Inflammatory macrophage (primary cell): ENCODE measurements around the gene LILRB2.
"Not testable (repeated sequence)": the region's sequence is repeated elsewhere in the genome, so short reads cannot be mapped to it uniquely, and the experiment has no call there.

Experiments used
- DNase-seq, 2 donors: peaks; one replicate each; pipeline ENCODE4 v3.0.0-alpha.2; 2020 to 2022

The LILRB2 gene

DNA sequence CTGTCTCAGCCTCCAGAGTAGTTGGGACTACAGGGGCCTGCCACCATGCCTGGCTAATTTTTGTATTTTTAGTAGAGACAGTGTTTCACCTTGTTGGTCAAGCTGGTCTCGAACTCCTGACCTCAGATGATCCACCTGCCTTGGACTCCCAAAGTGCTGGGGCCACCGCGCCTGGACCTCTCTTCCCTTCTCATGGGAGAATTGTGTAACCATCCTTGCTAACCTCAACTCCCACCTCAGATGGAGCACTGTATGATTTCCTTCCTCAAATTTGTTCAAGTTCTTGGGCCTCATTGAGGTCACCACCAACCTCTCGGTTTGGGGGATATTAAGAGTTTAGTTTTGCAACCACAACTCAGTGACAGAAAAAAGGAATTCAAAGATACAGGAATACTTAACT is 21.3 kb upstream of the LILRB2 start:
- peak; percentile 89 to 91 for DNase-seq

DNA sequence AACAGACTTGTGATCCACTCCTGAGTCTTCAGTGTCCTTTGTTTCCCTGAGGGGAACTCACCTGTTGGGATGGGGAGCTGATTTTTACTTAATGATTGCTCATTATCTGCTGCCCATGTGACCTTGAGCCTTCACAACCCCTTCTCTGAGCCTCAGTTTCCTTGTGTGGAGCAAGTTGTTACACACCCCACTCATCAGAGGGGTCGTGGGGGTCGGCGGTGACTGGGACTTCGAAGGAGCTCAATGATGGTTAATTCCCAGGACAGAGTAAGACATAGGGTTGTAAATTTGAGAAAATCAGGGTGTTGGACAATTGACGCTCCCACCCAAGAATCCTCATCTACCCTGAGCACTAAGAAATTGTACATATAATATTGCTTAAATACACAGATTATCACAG is 18.6 kb upstream of the LILRB2 start:
- DNase-seq: no peak

DNA sequence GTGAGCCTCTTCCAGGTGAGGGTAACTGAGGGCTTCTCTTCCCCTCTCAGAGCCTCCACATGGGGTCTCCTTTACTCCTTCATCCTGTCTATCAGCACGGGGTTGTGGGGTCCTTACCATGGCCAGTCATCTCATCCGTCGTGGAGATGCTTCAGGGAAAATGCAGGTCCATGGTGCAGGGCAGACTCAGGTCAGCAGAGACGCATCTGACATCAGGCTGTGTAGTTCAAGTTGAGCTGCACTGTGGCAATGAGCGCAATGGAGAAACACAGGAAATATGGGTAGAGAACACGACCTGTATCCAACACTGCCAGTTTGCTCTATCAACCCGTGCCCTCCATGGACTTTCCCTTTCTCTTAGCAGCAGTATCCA is 18.2 kb upstream of the LILRB2 start:
- DNase-seq: no peak

DNA sequence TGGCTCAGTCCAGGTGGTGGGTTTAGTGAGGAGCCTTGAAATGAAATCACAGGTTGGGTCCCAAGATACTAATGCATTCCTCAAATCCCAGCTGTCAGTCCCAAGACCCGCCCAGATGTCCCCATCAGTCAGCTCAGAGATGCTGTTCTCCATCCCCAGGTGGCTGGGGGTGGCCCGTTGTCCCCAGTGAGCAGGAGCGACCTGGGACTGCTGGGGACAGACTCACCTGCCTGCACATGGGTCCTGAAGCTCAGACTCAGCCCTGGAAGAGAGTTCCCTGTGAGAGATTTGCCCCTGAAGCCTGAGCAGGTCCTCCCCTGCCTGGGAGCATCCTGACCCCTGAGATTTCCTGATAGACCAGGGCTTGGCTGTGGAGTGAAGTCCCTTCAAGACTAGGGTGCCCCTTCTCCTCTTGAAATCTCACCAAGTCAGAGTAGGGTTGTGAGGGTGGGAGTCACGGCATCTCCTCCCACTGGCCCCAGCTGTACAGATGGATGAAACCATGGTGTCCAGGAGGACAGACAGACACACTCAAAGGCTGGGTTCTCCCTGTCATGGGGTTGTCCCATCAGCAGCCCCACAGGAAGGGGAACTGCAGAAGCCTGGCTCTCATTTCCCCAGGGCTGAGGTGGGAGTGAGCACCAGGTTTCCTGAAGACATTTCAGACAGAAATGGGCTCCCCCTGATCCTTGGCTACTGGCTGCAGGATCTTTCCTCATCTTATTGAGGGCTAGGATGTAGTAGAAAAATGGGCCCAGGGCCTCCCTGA is 17.6 kb upstream of the LILRB2 start:
- peak; percentile 42 to 72 for DNase-seq

DNA sequence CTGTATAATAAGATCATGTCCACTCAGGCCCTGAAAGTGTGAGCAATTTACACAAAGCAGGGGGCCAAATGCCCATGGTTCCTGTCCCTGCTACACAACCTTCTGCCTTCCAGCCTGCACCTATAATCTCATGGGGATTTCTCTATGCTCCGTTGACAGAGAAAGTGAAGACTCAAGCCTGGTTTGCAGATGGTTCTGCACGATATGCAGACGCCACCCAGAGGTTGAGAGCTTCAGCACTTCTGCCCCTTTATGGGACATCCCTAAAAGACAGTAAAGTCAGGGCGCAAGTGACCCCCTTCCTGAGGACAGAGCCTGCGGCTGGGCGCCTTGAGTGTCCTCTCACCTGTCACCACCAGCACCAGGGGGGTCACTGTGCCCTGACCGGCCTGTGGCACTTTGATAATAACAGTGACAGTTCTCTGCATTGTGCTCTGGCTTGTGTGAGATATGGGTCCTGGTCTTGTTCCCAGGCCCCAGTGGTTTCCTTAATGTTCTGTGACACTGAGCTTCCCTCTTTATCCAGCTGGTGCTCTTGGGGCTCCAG is 16.9 kb upstream of the LILRB2 start:
- DNase-seq: peak; percentile 55 to 57

DNA sequence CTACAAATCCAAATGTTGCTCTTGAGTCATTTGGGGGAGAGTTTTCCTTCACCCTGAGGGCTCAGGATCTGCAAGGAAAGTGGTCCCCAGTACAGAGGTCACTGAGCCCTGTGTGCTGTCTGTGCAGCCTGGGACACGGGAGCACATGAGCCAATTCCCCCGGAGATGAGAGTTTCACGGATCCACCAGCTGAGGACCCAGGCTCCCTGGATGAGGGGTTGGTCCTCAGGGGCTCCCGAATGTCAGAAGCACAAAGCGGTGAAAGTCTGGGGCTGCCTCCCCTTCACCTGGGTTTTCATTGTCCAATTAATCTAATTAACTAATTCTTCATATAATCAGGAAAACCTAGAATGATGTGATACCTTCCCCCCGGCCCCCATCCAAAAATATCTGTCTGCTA is 13.6 kb upstream of the LILRB2 start:
- no peak for DNase-seq

DNA sequence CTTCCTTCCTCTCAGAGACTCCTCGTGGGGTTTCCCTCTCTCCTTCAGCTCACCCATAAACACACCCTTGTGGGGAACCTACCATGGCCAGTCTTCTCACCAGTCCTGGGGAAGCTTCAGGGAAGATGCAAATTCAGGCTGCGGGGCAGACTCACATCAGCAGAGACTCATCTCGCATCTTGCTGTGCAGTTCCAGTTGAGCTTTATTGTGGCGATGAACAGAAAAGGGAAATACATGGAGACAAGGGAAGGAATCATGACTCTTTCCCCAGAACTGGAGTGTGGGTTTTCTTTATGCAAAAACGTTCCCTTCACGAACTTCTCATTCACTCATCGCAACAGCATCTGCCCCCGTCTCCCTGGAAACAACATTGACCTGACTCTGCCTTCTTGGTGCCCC is 8.2 kb upstream of the LILRB2 start:
- peak; percentile 53 to 61 for DNase-seq

DNA sequence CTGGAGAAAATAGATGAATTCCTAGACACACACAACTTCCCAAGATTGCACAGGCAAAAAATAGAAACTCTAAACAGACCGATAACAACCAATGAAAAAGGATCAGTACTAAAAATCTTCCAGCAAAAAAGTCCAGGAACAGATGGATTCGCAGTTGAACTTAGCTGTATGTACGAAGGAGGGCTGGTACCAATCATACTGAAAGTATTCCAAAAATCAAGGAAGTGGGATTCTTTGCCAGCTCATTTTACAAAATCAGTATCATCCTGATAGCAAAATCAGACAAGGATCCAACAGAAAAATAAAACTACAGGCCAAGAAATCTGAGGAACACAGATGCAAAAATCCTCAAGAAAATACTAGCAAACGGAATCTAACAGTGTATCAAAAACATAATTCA is 6.5 kb upstream of the LILRB2 start:
- DNase-seq: no peak

DNA sequence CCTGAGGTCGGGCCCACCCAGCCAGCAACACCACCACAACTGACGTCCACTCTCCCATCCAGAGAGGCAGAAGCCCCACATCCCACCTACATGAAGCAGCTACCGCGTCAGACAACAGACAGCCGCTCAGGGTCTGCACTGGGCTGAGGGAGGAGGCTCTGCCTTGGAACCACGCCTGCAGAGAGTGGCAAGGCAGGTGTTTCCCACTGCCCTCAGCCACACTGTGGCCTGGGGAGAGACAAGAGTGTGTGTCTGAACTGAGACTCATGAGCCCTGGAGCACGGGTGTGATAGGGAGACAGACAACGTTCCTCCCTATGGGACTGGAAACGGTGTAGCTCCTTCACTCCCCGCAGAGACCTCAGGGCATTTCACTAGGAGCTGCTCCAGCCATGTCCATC is 5.4 kb upstream of the LILRB2 start:
- not testable (repeated sequence) for DNase-seq

DNA sequence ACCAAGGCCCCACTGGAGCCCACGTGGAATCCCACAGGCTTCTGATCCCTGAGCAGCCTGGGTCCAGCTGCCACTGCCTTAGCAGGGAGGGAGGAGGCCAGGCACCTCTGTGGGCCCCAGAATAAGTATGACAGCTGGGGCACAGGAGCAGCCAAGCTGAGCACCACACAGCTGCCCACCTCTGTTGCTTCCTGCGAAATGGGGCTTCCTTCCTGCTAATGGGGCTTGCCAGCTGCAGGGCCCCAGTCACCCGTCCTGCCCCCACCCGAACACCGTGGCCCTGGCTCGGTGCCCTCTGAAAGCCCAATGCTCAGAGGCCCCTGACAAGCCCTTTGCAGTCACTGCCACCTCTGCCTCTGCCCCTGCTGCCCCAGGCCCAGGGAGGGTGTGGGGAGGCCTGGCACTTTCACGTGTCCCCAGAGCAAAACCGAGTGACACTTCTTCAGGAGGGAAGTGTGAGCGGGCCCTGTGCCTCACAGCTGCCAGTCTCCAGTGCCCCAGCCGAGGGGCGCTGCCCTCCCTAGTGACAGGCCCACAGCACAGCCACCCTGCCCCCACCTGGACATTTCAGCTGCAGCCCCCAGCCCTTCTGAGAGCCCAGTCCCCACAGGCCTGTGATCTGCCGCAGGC is 4.6 kb upstream of the LILRB2 start:
- not testable (repeated sequence) for DNase-seq

DNA sequence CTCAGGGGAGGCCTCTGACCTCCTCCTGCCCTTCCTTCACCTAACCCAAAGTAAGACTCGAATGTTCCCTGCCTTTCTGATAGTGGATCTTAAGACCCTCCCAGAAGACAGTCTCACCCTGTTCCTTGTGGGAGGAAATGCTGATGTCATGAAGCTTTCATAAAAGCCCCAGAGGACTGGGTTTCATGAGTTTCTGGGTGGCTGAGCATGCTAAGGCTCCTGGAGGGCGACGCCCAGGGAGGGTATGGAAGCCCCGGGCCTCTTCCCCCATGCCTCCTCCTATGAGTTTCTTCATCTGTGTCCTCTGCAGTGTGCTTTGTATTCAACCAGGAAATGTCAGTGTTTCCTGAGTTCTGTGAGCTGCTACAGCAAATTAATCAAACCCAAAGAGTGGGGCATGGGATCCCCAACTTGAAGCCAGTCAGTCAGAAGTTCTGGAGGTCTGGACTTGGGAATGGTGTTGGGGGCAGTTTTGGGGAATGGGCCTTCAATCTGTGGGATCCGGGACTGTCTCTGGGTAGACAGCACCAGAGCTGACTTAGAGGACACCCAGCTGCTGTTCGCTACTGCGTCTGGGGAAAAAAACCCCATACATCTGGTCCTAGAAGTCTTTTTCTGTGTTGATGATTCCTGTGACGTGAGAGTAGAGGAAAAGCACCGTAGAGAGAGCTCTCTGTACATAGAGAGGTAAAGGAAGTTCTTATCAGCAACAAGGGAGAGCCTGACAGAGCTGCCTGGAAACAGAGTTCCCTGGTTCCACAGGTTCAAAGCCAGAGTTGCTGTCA is 2.0 kb upstream of the LILRB2 start:
- peak; percentile 57 to 58 for DNase-seq

DNA sequence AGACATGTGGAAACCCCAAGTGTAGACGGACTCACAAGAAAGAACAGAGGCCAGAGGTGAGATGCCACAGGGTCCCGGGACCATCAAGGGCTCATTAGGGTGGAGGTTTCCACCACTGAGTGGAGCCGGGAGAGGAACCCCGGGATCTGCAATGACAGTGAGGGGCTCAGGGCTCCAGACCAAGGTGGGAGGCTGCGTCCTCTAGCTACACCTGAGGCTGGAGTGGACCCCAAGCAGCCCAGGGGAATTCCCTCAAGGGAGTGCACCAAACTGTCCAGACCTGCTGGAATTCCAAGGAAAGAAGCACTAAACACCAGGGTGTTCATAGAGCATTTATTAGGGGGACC is 792 bp upstream of the LILRB2 start:
- not testable (repeated sequence) for DNase-seq

DNA sequence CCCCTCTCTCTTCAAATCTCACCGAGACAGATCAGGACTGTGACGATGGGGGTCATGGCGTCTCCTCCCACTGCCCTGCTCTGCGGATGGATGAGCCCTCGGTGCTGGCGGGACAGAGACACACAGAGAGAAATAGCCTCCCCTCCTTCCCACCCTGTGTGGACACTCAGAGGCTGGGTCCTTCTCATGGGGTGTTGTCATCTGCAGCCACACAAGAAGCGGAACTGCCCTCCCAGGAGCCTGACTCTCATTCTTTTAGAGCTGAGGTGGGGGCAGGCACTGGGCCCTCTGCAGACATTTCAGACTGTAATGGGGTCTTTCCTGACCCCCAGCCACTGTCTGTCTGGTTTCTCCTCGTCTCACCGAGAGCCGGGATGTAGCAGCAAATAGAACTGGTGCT is 469 bp downstream of the LILRB2 start:
- peak; percentile 76 to 79 for DNase-seq

DNA sequence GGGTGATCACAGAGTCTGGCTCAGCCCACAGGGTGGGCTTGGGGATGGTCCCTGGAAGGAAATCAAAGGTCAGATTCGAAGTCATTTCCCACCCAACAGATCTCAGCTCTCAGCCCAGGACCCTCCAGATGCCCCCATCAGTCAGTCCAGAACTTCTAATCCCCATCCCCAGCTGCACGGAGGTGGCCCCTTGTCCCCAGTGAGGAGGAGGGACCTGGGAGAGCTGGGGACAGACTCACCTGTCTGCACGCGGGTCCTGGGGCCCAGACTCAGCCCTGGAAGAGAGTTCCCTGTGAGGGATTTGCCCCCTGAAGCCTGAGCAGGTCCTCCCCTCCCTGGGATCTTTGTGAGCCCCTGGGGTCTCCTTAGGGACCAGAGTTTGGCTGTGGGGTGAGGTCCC is 885 bp downstream of the LILRB2 start:
- not testable (repeated sequence) for DNase-seq

DNA sequence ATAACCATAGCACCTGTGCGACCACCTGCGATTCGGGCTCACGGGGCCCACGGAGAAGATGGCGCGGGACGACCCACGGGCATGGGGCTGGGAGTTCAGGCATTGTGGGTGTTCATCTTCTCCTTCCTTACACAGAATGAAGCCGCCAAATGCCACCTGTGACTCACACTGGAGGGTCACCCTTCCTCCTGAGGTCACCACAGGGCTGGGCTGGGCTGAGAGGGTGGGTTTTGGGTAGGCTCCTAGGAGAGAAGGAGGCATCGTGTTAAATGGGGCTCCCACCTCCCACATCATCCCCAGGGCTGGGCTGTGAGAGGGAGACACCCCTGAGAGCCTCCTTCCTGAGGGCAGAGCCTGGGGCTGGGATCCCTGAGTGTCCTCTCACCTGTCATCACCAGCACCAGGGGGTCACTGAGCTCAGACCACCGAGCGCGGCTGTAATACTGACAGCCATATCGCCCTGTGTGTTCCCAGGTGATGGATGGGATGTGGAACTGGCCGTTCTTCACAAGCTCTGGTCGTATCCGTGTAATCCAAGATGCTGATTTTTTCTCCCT is 1.4 kb downstream of the LILRB2 start:
- peak in 1 of 2 donors; percentile 31 for DNase-seq

DNA sequence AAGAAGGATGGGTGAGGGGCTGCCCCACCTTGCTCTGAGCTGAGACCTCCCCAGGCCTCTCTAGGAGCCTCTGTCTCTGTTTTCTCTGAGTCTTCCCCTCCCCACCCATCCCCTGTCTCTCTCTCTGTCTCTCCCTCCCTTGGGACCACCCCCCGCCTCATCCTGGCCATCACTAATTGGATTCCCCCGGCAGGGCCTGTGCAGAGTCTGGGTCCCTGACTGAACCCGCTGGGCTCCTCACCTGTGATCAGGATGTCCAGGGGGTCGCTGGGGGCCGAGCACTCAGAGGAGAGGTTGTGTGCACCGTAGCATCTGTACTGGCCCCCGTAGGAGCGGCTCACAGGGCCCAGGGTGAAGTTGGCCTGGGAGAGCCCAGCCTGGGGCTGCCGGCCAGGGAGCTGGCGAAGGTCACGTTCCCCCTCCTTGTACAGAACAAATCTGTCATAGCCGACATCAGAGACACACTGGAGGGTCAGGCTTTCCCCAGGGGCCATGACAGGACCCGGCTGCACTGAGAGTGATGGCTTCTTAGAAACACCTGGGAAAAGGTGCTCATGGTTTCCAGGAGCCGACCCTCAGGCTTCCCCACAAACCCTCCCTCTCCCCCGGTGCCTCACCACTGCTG is 2.2 kb downstream of the LILRB2 start:
- not testable (repeated sequence) for DNase-seq

DNA sequence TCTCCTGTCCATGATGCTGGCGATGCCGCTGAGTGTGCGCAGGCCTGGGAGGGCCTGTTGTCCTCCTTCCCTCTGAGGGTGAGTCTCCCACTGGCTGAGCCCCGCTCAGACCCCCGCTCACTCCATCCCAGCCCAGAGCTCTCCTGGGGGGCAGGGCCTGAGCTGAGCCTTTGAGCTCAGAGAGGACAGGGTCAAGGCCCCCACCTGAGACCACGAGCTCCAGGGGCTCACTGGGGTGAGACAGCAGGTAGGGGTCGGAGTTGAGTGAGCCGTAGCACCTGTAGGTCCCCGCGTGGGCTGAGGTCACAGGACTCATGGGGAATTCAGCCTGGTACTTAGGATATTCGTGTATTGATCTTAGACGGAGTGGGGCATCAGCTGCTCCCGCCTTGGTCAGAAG is 2.9 kb downstream of the LILRB2 start:
- not testable (repeated sequence) for DNase-seq

DNA sequence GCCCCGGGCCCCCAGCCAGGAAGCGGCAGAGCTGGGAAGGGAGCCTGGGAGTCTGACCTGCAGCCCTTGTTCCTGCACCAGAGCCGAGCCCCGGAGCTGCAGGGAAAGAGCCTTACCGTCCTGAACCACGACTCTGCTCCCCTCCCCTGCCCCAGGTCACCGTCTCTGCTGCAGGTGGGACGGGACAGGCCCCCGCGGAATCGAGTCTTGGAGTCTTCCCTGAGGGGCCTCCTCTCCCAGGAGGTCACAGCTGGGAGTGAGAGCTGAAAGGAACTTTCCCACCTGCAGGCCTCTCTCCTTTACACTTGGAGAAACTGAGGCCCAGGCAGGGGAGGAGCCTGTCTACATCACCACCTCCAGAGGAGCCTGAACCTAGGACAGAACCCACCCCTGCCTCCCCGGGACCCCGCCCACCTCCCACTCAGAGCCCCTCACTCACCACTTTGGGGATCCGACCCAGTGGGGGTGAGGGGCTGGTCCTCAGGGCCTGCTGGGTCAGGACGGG is 3.7 kb downstream of the LILRB2 start:
- DNase-seq: not testable (repeated sequence)

DNA sequence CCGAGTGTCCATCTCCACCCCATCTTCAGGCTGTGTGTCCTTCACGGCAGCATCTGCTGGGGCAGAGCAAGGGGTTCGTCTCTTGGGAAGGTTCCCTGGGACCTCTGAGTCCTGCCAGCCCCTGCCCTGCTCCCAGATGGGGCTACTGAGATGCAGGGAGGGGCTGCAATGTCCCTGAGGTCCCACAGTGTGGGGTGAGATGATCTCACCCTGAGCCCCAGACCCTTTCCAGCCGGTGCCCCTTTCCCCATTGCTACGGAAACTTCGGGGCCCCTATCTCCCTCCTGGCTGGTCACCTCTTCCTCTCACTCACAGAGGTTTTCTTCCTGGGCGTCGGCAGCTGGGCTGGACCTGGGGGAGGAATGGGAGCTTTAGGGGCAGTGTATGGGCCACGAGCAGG is 5.0 kb downstream of the LILRB2 start:
- no peak for DNase-seq

DNA sequence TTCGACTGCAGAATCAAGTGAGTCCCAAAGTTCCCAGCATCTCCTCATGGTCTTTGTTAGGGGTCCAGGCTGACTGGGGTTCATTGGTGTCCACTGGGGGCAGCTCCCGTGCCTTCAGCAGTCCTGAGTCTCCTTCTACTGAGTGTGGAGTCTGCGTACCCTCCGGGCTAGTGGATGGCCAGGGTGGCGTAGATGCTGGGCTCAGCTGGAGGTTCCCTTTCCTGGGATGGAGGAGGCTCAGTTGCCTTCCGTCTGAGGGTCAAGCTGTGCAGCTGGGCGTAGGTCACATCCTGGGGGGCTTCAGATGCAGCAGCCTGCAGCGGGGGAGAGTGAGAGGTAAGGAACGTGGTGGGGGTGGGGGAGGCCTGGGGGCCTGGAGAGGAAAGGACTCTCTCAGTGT is 6.4 kb downstream of the LILRB2 start:
- DNase-seq: not testable (repeated sequence)

DNA sequence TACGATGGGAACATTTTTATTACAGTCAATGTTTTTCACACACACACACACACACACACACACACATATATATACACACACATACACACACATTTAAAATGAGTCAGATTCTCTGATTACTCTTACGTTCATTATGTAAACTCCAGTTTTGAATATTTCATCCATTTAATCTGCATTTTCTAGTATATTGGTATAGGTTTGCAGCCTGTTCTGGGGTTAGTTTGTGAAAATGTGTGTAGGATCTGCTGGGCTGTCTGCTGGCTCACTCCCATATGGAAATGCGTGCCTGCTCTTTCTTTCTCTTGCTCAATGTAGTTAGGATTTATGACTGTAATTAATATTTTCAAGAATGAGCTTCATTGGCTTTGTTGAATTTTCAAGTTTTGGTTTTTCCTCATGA is 7.1 kb downstream of the LILRB2 start:
- DNase-seq: no peak

DNA sequence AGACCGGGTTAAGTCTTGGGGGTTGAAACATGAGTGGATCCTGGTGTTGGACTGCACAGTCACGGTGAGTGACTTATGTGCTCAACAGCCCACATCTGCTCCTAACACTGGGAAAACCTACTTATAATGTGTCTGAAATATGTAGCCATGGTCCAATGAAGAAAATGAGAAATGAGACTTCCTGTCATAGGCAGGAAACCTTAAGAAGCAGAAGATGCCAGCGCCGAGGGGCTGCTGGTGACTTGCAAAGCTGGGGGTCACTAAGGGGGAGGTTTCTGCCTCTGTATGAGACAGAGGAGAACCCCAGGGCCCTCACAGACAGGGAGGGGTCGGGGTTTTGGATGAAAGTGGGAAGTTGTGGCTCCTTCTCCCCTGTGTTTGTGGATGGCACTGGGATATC is 8.7 kb downstream of the LILRB2 start:
- DNase-seq: peak; percentile 17 to 43
